T-helper 17 cell (primary cell): Measurements from ENCODE around the gene CLCNKB. TPM values are rescaled to one million over a fixed set of nuclear protein-coding genes. Genes with fewer than 3 reads are reported as not detected.
"Not testable (repeated sequence)": the region's sequence is repeated elsewhere in the genome, so short reads cannot be mapped to it uniquely, and the experiment has no call there.

Experiments
- ATAC-seq: fragments of 150-1000 bp; cut with Tn5 transposase; 2 replicates; pipeline ENCODE4 v1.10.0; 2021; ENCODE audit warnings: mild to moderate bottlenecking, moderate library complexity
- DNase-seq, 3 donors: peaks; one replicate each; pipeline versions ENCODE4 v3.0.0 to v3.0.0-alpha.2; 2020 to 2021
- H3K9me3 ChIP-seq: one replicate; pipeline ENCODE4 v1.7.0; 2013; ENCODE audit warnings: low read length, mild to moderate bottlenecking; ENCODE audit not compliant: control insufficient read depth, poor library complexity, severe bottlenecking
- H3K27ac Mint-ChIP-seq: one replicate; pipeline ENCODE4 v1.8.0; 2022; ENCODE audit warnings: mild to moderate bottlenecking, moderate library complexity, mixed read lengths
- H3K27me3 Mint-ChIP-seq: one replicate; pipeline ENCODE4 v1.8.0; 2022; ENCODE audit warnings: mixed read lengths
- H3K36me3 Mint-ChIP-seq: one replicate; pipeline ENCODE4 v1.8.0; 2022; ENCODE audit warnings: low read depth, mixed read lengths
- H3K4me1 Mint-ChIP-seq: one replicate; pipeline ENCODE4 v1.8.0; 2022; ENCODE audit warnings: mild to moderate bottlenecking, mixed read lengths
- H3K4me3 Mint-ChIP-seq: one replicate; pipeline ENCODE4 v1.8.0; 2022; ENCODE audit warnings: mild to moderate bottlenecking, moderate library complexity, mixed read lengths
- total RNA-seq, 4 donors: library from RNA in 2 of 4; stranded (reverse) in 2 of 4; gene quantifications; one replicate each; pipeline ENCODE4 v1.2.3 and lab custom pipeline; 2022 to 2026

CLCNKB gene
- total RNA-seq, 2 donors from 2014 or later = not detected

DNA sequence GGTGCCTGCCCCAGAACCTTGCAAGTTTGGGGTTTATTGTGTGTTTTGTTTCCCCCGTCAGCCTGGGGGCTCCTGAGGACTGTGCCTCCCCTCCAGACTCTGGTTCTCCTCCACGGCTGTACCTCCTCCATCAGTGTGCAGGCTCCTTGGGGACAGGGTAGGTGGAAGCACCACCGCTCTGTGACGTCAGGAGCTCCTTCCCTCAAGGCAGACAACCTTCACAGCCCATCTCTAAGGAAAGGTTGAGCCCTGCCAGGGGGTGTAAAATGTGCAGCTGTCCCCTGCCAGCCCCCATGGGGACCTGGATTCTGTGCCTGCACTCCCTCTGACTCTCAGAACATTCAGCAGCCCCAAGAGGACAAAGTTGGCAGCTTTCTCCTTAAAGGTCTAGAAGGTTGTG, 25.3 kb upstream of the CLCNKB start:
- no peak for DNase-seq
- Mint-ChIP-seq H3K4me3 (no peak overlapping the region), H3K4me1 (peaks cover 3% of the 10 kb centered on the region), H3K27ac (no peak overlapping the region), H3K27me3 (peaks cover 38% of the 10 kb centered on the region), H3K36me3 (no peaks in the 10 kb centered on the region)
- ATAC-seq = no peak
- no peaks in the 10 kb centered on the region for H3K9me3 ChIP-seq

DNA sequence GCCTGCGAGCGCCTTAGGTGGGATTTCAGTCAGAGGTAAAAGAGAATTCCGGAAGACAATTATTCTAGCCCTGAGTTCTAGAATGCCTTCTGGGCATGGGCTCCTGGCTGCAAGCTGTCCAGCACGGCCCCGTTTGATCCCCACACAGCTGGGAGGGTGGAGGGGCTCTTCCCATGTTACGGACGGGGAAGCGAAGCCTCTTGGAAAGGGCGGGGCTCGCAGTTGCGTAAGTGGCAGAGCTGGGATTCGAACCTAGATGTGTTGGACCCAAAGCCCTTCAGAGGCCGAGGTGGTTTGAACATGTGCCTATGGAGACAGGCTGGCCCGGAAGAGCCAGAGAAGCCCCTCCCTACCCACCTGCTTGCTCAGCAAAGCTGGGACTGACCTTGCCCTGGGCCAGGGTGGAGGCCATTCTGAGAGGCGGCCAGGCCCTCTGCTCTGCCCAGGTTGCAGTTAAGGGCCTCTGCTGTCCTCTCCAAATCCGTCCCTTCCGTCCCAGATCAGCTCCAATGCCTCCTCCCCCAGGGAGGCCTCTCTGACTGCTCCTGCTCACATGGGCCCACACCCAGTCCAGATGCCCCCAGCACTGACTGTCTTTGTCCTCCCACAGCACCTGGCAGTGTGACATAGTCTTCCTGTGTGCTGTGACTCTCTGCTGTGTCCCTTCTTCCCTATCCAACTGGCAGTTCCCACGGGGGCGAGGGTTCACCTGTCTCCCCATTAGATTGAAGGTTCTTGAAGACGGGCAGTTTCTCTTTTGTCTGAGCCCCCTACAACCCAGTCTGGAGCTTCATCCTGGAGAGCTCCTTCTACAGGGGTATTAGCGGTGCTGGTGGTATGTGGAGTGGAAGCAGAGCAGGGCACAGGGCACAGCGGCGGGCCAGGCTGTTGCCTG, 24.6 kb upstream of the CLCNKB start:
- DNase-seq = no peak
- no peak overlapping the region for H3K4me3 Mint-ChIP-seq
- no peaks in the 10 kb centered on the region for H3K9me3 ChIP-seq
- ATAC-seq = no peak
- no peaks in the 10 kb centered on the region for H3K36me3 Mint-ChIP-seq
- peaks cover 3% of the 10 kb centered on the region for H3K4me1 Mint-ChIP-seq
- peaks cover 35% of the 10 kb centered on the region for H3K27me3 Mint-ChIP-seq
- no peak overlapping the region for H3K27ac Mint-ChIP-seq

DNA sequence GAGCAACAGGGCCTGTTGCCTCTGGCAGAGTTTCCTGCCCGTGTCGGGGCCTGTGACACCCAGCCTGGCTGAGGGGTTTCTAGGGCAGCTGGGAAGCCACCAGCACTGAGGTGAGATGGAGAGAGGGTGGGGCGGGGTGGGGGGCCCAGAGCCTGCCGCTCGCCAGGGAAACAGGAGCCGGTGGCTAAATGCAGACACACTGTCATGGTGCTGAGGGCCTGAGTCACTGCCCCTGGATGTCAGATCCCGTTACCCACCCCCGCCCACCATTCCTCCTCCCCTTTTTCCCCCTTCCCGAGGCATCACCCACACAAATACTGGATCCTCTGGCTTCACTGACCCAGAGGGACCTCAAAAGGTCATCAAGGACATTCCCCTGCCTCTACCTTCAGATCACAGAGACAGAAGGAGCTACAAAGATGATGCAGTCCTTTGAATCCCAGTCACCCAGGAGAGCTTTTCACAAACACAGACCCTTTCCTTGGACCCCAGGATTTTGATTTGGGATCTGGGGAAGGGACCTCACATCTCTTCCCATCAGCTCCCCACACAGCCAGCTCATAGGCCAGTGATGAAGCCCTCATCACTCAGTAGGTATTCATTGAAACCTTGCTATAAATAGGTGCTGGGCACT, 23.8 kb upstream of the CLCNKB start:
- Mint-ChIP-seq H3K36me3 (no peaks in the 10 kb centered on the region), H3K4me1 (peaks cover 3% of the 10 kb centered on the region), H3K4me3 (no peak overlapping the region), H3K27me3 (peaks cover 35% of the 10 kb centered on the region), H3K27ac (no peak overlapping the region)
- H3K9me3 ChIP-seq = no peaks in the 10 kb centered on the region
- DNase-seq (no peak), ATAC-seq (no peak)

DNA sequence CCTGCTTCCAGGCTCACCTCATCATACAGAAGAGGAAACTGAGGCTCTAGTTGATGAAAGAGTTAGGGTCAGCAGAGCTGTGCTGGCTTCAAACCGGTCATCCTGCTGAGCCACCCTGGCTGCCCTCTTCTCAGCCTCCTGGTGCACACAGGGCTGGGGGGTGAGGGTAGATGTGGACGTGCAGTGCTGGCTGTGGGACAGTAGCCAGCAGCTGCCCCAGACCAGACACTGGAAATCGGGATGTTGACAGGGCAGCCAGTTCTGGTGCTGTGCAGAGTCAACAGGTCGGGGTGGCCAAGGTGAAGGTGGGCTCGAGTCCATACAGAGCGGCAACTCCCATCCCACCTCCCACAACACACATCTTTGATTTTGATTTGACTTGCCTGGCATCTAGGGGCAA, 23.3 kb upstream of the CLCNKB start:
- no peak overlapping the region for H3K4me3 Mint-ChIP-seq
- no peak for ATAC-seq
- H3K36me3 Mint-ChIP-seq = no peaks in the 10 kb centered on the region
- no peak overlapping the region for H3K27ac Mint-ChIP-seq
- peaks cover 3% of the 10 kb centered on the region for H3K4me1 Mint-ChIP-seq
- H3K9me3 ChIP-seq = no peaks in the 10 kb centered on the region
- DNase-seq = no peak
- H3K27me3 Mint-ChIP-seq = peaks cover 32% of the 10 kb centered on the region

DNA sequence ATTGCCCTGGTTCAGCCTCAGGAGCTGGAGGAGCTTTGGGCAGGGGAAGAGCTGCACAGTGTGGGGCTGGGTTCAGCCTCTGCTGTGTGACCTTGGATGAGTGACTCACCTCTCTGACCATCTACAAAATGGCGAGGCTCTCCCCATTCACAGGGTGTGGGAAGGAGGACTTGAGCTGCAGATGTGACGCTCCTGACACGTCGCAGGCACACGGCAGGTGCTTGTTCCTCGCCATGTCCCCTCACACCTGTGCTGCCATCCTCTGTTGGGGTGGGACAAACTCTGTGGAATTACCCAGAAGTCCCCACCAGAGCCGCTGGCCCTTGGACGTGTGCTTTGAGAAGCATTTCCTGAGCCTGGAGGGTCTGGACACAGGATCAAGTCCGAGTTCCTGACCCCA, 22.7 kb upstream of the CLCNKB start:
- peaks cover 26% of the 10 kb centered on the region for H3K27me3 Mint-ChIP-seq
- not testable (repeated sequence) for ATAC-seq, H3K4me1 Mint-ChIP-seq, H3K36me3 Mint-ChIP-seq, H3K27ac Mint-ChIP-seq, H3K4me3 Mint-ChIP-seq, DNase-seq, H3K9me3 ChIP-seq

DNA sequence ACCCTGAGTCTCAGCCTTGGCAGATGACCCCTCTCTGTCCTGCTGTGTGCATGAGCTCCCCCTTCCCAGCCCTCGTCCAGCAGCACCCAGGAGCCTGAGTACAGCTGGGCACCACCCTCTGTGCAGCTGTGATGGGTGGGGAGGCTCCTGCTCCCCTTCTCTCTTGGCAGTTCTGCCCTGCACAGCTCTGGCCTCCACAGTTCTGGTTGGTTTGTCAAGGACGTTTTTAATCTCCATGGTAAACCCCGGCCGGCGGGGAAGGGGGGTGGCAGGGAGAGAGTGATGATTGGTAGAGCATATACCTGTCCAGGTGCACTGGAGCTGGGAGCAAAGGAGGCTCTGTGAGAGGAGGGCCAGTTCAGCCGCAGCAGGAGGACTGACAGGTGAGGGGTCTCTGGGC, 21.9 kb upstream of the CLCNKB start, which contains the start of gene CLCNKA:
TSS of gene CLCNKA (plus strand) at position 356 of the 400 bp plus-strand sequence. CDS start 584 bp downstream, outside the sequence.
- ATAC-seq (no peak), DNase-seq (no peak)
- H3K36me3 Mint-ChIP-seq = no peaks in the 10 kb centered on the region
- H3K27me3 Mint-ChIP-seq = peaks cover 25% of the 10 kb centered on the region
- peak within 1 kb of the TSS; percentile 36 for H3K4me3 Mint-ChIP-seq
- H3K9me3 ChIP-seq = no peaks in the 10 kb centered on the region
- peaks cover 3% of the 10 kb centered on the region for H3K4me1 Mint-ChIP-seq
- H3K27ac Mint-ChIP-seq = no peak within 1 kb of the TSS

DNA sequence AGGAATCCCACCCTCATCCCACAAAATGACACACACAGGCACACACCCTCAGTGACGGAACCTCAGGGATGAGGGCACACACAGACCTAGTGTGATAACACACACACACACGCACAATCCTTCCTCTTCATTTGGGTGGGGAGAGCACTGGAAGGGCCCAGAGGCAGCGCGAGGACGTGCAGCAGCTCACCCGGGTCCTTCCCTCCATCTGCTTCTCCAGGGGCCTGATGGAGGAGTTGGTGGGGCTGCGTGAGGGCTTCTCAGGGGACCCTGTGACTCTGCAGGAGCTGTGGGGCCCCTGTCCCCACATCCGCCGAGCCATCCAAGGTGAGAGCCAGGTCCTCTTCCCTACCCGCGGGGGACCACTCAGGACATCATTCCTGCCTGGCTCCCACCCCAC, 21.2 kb upstream of the CLCNKB start:
- no peaks in the 10 kb centered on the region for H3K36me3 Mint-ChIP-seq
- peaks cover 5% of the 10 kb centered on the region for H3K4me1 Mint-ChIP-seq
- peaks cover 25% of the 10 kb centered on the region for H3K27me3 Mint-ChIP-seq
- DNase-seq (no peak), ATAC-seq (no peak)
- no peak overlapping the region for H3K27ac Mint-ChIP-seq
- no peak overlapping the region for H3K4me3 Mint-ChIP-seq
- H3K9me3 ChIP-seq = no peaks in the 10 kb centered on the region

DNA sequence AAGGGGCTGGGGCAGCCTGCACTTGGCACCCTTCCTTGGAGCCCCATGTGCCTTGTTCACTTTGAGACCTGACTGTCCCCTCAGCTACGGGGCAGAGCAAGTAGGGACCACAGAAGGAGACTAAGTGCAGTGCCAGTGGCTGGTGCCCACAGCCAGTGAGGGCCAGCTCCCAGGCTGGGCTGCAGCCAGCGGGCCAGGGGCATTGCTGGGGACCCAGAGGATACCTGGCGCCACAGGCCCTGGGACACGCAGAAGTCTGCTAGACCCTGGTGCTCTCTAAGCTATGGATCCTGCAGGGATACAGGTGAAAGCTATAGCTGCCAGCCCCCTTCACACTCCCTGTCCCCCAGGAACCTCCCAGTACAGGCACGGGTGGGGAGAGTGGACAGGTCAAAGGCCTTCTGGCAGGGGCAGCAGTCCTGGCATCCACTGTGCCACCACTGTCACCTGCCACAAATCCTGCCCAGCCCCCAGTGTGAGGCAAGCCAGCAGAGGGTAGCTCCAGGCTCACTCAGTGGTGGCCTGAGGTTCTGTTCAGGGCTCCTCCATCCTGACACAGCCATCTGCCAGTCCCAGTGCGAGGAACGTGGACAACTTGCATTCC, 20.4 kb upstream of the CLCNKB start:
- H3K36me3 Mint-ChIP-seq = no peaks in the 10 kb centered on the region
- DNase-seq (no peak), ATAC-seq (no peak)
- peaks cover 5% of the 10 kb centered on the region for H3K4me1 Mint-ChIP-seq
- no peaks in the 10 kb centered on the region for H3K9me3 ChIP-seq
- H3K27ac Mint-ChIP-seq = no peak overlapping the region
- H3K4me3 Mint-ChIP-seq = no peak overlapping the region
- peaks cover 30% of the 10 kb centered on the region for H3K27me3 Mint-ChIP-seq

DNA sequence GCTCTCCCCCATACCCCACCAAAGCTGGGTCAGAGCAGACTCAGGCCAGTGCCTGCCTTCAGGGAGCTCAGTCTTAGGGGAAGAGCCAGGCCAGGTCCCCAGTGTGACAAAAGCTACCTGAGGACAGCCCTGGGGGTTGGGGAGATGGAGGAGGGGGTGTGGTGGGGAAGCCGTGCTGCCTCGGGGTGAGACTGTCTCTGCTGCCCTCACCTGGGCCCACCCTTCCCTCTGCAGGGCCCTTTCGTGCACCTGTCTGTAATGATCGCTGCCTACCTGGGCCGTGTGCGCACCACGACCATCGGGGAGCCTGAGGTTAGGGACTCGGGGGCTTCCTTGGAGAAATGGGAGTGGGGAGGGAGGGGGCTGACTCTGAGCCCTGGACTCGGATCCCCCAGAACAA, 17.3 kb upstream of the CLCNKB start:
- DNase-seq, H3K27ac Mint-ChIP-seq, H3K36me3 Mint-ChIP-seq, H3K9me3 ChIP-seq, H3K4me1 Mint-ChIP-seq, H3K4me3 Mint-ChIP-seq: not testable (repeated sequence)
- ATAC-seq = peak; percentile 7
- H3K27me3 Mint-ChIP-seq = peaks cover 47% of the 10 kb centered on the region

DNA sequence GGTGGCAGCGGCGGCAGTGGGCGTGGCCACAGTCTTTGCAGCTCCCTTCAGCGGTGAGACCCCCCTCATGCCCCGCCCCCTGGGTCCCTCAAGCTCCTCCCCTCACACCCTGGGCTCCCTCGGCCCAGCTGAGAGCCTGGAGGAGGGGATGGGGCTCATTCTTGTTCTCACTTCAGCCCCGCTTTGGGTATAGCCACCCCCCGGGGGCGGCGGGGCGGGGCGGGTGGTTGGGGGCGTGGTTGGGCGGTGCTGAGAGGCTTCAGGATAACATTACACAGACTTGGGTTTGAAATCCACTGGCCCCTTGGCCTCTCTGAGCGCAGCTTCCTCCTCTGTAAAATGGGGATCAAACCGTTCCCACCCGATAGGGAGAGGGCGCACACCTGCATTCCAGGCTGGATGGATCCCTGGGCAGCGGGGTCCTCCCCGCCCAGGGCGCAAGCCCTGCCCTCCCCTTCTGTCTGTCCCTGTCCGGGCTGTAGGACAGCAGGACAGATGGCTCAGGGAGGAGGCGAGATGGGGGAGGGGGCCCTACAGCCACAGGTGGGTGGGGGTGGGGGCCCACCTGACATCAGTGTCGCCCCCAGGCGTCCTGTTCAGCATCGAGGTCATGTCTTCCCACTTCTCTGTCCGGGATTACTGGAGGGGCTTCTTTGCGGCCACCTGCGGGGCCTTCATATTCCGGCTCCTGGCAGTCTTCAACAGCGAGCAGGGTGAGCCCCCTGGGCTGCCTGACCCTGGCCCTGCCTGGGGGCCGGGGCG, 16.7 kb upstream of the CLCNKB start:
- Mint-ChIP-seq H3K4me3 (peak overlapping the region; percentile 58), H3K27ac (no peak overlapping the region), H3K36me3 (no peaks in the 10 kb centered on the region), H3K4me1 (peaks cover 5% of the 10 kb centered on the region), H3K27me3 (peaks cover 41% of the 10 kb centered on the region)
- ATAC-seq (peak; percentile 82), DNase-seq (peak in 2 of 3 donors; percentile 20 to 21)
- H3K9me3 ChIP-seq = no peaks in the 10 kb centered on the region

DNA sequence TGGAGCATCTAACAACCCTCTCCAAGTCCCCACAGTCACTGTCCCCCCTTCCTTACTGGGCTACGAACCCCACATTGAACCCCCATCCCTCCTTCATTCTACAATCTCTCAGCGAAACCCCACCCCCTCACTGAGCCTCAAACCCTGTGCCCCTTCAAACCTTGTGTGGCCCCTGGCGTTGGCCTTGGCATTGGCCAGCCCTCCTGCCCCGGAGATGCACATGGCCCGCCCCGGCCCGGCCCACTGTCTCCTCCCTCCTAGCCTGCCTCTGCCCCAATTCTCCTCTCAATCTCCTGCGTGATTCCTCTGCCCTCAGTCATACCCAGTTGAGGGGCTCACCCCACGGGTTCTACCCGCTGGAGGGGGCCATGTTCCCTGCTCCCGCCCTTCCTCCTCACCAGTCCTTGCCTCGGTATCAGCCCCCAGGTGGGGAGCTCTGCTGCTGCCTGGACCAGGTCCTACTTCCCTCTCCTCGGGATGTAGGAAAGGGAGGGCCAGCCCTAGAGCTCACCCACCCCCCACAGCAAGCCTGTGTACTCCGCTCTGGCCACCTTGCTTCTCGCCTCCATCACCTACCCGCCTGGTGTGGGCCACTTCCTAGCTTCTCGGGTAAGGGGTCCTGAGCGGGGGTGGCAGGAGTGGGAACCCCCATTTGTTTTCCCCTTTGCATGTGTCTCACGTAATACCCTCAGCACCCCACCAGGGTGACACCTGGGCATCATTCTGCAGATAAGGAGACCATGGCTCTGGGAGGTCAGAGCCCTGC, 15.2 kb upstream of the CLCNKB start:
- peak overlapping the region; percentile 58 for H3K4me3 Mint-ChIP-seq
- H3K4me1 Mint-ChIP-seq = peaks cover 5% of the 10 kb centered on the region
- peaks cover 35% of the 10 kb centered on the region for H3K27me3 Mint-ChIP-seq
- no peaks in the 10 kb centered on the region for H3K36me3 Mint-ChIP-seq
- H3K27ac Mint-ChIP-seq = no peak overlapping the region
- DNase-seq (no peak), ATAC-seq (no peak)
- H3K9me3 ChIP-seq = no peaks in the 10 kb centered on the region

DNA sequence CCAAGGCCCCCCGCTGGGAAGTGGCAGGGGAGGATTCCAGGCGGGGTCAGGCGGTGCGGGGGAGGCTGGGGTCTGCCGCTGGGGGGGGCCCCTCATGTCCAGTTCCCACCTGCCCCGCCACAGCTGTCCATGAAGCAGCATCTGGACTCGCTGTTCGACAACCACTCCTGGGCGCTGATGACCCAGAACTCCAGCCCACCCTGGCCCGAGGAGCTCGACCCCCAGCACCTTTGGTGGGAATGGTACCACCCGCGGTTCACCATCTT, 14.6 kb upstream of the CLCNKB start:
- H3K9me3 ChIP-seq, H3K27ac Mint-ChIP-seq, ATAC-seq, H3K4me3 Mint-ChIP-seq, H3K36me3 Mint-ChIP-seq, DNase-seq, H3K4me1 Mint-ChIP-seq: not testable (repeated sequence)
- peaks cover 33% of the 10 kb centered on the region for H3K27me3 Mint-ChIP-seq
